ENCODE results near the gene ZPBP.

GRCh38 chr7:50047716-50048115 is 45.3 kb downstream of the ZPBP start:
- TF ChIP-seq POLR2A (IDR thresholded peaks at IDR 0.05; ENCODE audit: low read depth, low read length) (no peak), CTCF (IDR thresholded peaks at IDR 0.05; ENCODE audit: extremely low read depth in 1 of 2, insufficient read depth in 1 of 2, low read depth in 1 of 2, low read length in 2 of 2) (no peak)

Data from endothelial cell of umbilical vein (primary cell).